ENCODE measurements around the gene POLR2F. TPM values are rescaled to one million over a fixed set of nuclear protein-coding genes. Genes with fewer than 3 reads are reported as not detected.

POLR2F gene
- total RNA-seq, 1 donor from 2014 or later = 23.7 TPM

DNA sequence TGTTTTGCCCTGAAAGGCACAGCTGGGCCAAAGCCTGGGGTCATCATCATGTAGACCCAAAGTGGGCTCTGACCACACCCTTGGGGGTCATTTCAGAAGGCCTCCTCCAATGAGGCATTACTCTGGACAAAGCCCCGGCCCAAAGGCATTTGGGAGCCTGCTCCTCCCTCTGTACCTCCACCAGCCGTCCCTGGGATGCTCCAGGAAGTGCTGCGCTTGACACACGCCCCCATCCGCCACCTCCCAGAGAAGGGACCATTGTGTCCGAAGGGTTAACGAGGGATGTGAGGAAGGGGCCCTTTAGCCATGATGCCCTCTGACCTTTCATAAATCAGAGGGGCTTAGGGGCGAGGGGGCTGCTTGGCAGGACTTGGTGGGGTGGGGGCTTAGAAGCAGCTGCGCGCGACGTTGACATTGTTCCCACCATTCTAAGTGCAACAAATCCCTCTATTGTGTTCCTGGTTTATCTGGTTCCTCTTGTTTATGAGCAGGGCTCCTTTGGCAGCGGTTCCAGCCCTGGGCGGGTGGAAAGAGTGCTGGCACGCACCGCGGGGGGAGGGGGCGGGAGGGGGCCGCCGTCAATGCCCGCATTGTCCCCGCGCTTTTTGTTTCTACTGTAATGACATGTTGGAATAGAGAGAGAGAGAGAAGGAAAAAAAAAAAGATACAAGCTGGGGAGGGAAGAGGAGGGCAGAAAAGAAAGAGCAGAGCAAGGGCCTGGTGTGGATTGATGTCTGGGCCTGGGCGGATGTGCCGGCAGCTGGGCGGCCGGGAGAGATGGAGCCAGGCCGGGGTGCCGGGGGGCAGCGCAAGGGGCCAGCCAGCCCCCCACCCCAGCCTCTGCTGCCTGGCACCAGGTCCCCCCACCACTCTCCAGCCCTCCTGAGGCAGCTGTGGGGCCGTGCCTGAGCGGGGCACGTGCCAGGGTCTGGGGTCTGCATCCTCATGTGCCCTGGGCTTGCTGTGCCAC, 63.0 kb downstream of the POLR2F start:
- H3K4me3 ChIP-seq (ENCODE audit: low read depth, low read length) = no peak overlapping the region
- no peaks in the 10 kb centered on the region for H3K36me3 ChIP-seq (ENCODE audit: control insufficient read depth, insufficient read depth, low read length)
- TF ChIP-seq, protein P1, sequence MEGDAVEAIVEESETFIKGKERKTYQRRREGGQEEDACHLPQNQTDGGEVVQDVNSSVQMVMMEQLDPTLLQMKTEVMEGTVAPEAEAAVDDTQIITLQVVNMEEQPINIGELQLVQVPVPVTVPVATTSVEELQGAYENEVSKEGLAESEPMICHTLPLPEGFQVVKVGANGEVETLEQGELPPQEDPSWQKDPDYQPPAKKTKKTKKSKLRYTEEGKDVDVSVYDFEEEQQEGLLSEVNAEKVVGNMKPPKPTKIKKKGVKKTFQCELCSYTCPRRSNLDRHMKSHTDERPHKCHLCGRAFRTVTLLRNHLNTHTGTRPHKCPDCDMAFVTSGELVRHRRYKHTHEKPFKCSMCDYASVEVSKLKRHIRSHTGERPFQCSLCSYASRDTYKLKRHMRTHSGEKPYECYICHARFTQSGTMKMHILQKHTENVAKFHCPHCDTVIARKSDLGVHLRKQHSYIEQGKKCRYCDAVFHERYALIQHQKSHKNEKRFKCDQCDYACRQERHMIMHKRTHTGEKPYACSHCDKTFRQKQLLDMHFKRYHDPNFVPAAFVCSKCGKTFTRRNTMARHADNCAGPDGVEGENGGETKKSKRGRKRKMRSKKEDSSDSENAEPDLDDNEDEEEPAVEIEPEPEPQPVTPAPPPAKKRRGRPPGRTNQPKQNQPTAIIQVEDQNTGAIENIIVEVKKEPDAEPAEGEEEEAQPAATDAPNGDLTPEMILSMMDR (IDR thresholded peaks at IDR 0.05; ENCODE audit: insufficient read depth, low read length, severe bottlenecking) = no peak
- no peaks in the 10 kb centered on the region for H3K27me3 ChIP-seq (ENCODE audit: control insufficient read depth, insufficient read depth, low read length)
- FAIRE-seq (no peak), DNase-seq (ENCODE audit: low read depth) (peak; percentile 34)

DNA sequence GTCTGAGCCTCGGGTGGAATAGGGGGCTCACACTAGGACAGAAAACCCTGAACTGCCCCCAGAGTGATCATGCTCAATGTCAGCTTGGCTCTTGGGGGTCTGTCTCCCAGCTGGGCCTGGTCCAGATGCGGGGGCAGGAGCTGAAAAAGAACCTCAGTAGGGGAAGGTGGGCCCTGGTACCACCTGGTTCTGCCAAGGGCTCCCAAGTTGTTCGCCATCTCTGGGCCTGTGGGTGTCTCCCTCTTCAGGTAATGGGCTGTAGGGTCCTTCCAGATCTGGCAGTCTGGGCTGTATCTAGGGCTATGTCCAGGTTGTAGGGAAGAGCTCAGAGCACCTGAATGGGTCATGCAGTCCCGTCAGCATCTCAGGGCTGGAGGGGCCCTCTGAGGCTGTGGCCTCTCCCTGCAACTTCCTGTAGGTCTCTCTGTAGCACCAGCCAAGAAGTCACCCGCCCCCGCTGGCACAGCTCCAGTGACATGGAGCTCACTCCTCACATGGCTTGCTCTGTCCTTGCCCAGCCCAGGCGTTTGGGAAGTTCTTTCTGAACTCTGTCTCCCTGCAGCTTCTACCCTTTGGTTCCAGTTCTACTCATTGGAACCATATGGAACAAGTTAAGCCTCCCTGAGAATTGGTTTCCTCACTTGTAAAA, 63.9 kb downstream of the POLR2F start:
- TF ChIP-seq, protein P1 (IDR thresholded peaks at IDR 0.05; ENCODE audit: insufficient read depth, low read length, severe bottlenecking) = no peak
- DNase-seq (ENCODE audit: low read depth) (peak; percentile 49), FAIRE-seq (no peak)
- Histone ChIP-seq H3K27me3 (ENCODE audit: control insufficient read depth, insufficient read depth, low read length) (no peaks in the 10 kb centered on the region), H3K36me3 (ENCODE audit: control insufficient read depth, insufficient read depth, low read length) (no peaks in the 10 kb centered on the region), H3K4me3 (ENCODE audit: low read depth, low read length) (no peak overlapping the region)

DNA sequence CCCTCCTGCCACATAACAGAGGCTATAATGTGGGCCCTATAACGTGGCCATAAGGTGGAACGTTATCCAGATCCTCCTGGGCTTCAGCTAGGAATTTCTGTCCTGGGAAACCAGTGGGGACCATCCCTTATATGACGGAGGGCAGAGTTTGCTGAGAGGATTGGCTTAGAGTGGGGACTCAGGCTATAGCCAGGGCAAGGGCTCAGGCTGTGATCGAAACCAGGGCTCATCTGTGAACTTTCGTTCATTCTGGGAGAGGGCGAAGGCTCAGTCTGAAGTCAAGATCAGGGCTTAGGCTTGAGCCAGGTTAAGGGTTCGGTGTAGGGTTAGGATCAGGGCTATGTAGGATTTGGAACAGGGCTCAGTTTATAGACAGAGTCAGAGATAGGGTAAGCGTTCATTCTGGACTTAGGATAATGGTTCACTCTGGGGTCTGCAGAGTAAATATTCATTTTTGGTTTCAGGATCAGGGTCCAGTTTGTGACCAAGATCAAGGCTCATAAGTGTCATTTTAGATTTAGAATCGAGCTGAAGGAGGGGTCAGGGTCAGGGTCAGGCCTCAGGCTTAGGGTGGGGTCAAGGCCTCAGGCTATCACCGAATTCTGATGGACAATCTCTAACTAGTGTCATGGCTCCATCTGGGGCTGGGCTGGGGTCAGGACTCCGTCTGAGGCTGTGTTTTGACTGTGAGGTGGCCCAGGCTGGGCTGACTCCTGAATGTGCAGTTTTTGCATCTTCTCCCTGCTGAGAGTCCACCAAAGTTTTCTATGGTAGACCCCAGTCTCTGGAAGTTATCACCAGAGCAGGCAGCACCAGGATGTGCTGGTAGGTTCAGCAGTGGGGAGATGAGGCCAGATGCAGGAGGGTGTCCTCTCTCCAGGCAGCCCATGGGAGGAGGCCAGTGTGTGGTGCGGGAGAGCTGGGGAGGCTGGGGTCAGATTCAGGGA, 64.7 kb downstream of the POLR2F start:
- H3K36me3 ChIP-seq (ENCODE audit: control insufficient read depth, insufficient read depth, low read length) = no peaks in the 10 kb centered on the region
- peak; percentile 58 for FAIRE-seq

More for the DNA sequence above, 64.7 kb downstream of the POLR2F start:
- no peak for DNase-seq (ENCODE audit: low read depth)
- Histone ChIP-seq H3K27me3 (ENCODE audit: control insufficient read depth, insufficient read depth, low read length) (no peaks in the 10 kb centered on the region), H3K4me3 (ENCODE audit: low read depth, low read length) (no peak overlapping the region)
- TF ChIP-seq, protein P1 (IDR thresholded peaks at IDR 0.05; ENCODE audit: insufficient read depth, low read length, severe bottlenecking) = no peak

Other genes with a start within 250 kb of the POLR2F start
- 12.8 and 27.6 TPM in 2 replicates for gene GCAT, start 145.8 kb upstream of the POLR2F start, total RNA-seq
- not detected in 2 replicates for gene GALR3, start 130.3 kb upstream of the POLR2F start, total RNA-seq
- 18.7 and 18.9 TPM in 2 replicates for gene ANKRD54, start 109.4 kb upstream of the POLR2F start, total RNA-seq
- 267 and 420 TPM in 2 replicates for gene EIF3L, start 104.3 kb upstream of the POLR2F start, total RNA-seq
- gene MICALL1, start 47.4 kb upstream of the POLR2F start, total RNA-seq = 143 and 201 TPM in 2 replicates
- not detected in 2 replicates for gene C22orf23, start 98 bp upstream of the POLR2F start, total RNA-seq
- gene SOX10, start 30.9 kb downstream of the POLR2F start, total RNA-seq = not detected in 2 replicates
- 27.9 and 31.6 TPM in 2 replicates for gene PICK1, start 103.7 kb downstream of the POLR2F start, total RNA-seq
- gene SLC16A8, start 130.5 kb downstream of the POLR2F start, total RNA-seq = 0.26 TPM in 1 of 2 replicates, not detected in the other
- gene BAIAP2L2, start 157.0 kb downstream of the POLR2F start, total RNA-seq = 0.26 and 0.38 TPM in 2 replicates
- gene PLA2G6, start 228.1 kb downstream of the POLR2F start, total RNA-seq = 7.9 and 9.6 TPM in 2 replicates
- gene MAFF, start 248.3 kb downstream of the POLR2F start, total RNA-seq = 15.5 and 25.0 TPM in 2 replicates

Measured in bronchial epithelial cell (primary cell).